Esophagus muscularis mucosa (tissue), 4 donors: ENCODE measurements around the gene MEGF6.

Experiments
- CTCF ChIP-seq, 3 experiments: fragments of 200-600 bp in 2 of 3; fragments of 450-650 bp in 1 of 3; sonication (generic) in 2 of 3; IDR thresholded peaks; one replicate each; pipeline ENCODE4 v1.5.1; 2017 to 2019; ENCODE audit warnings: antibody characterized with exemption in 3 of 3, mild to moderate bottlenecking in 2 of 3, moderate library complexity in 1 of 3
- EP300 ChIP-seq: sonication (generic); formaldehyde crosslinking; IDR thresholded peaks from one replicate; pipeline ENCODE4 v1.6.1; 2017; ENCODE audit warnings: antibody characterized with exemption
- POLR2A ChIP-seq: fragments of 450-650 bp; IDR thresholded peaks from one replicate; pipeline ENCODE4 v1.6.1; 2017; ENCODE audit warnings: antibody characterized with exemption, moderate library complexity, mild to moderate bottlenecking, low read depth
- POLR2AphosphoS5 ChIP-seq, 2 donors: sonication (generic); formaldehyde crosslinking; IDR thresholded peaks; one replicate each; pipeline ENCODE4 v1.6.1; 2017; ENCODE audit warnings: antibody characterized with exemption in 2 of 2

- TF ChIP-seq CTCF (IDR thresholded peaks at IDR 0.05) (no peak), POLR2AphosphoS5 (IDR thresholded peaks at IDR 0.05) (no peak), EP300 (no peak), POLR2A (no peak)
Measured at GRCh38 chr1:3630161-3630611, 18.9 kb upstream of the MEGF6 start.
